Cardiac septum (tissue), 1 donor: ENCODE measurements around the gene ANKRD33B. TPM values are rescaled to one million over a fixed set of nuclear protein-coding genes. Genes with fewer than 3 reads are reported as not detected.
"Not testable (repeated sequence)": the region's sequence is repeated elsewhere in the genome, so short reads cannot be mapped to it uniquely, and the experiment has no call there.

Source experiments
- DNase-seq: peaks from one replicate; pipeline ENCODE4 v3.0.0-alpha.2; 2020; ENCODE audit warnings: low spot score
- intact Hi-C: fragments of 100-400 bp; cut with DNase I; formaldehyde crosslinking; loops from one replicate; pipeline ENCODE4 v1.14.0; 2022
- total RNA-seq: library from RNA; stranded (reverse); fragmentation: NEBNext Ultra II Directional; extraction: Animal tissue kit (Norgen Biotek cat#: 25700); gene quantifications from one replicate; pipeline ENCODE4 v1.2.1, GENCODE V29; 2021
- donor health status: DM: no; HTN: no; CAD: no.

ANKRD33B gene
- total RNA-seq, 1 donor from 2014 or later: 15.2 TPM

- no peak for DNase-seq
- intact Hi-C loops: no loop called here
Measured at GRCh38 chr5:10663489-10664179, 99.8 kb downstream of the ANKRD33B start.

- DNase-seq, intact Hi-C loops: not testable (repeated sequence)
Measured at GRCh38 chr5:10664180-10664769, 100.4 kb downstream of the ANKRD33B start.

GRCh38 chr5:10665799-10666198 is 101.9 kb downstream of the ANKRD33B start:
- DNase-seq: no peak
- intact Hi-C loops: no loop called here

GRCh38 chr5:10666531-10667299 is 102.8 kb downstream of the ANKRD33B start:
- intact Hi-C loops: no loop called here
- no peak for DNase-seq

- DNase-seq: no peak
- intact Hi-C loops: no loop called here
Measured at GRCh38 chr5:10667431-10668057, 103.7 kb downstream of the ANKRD33B start.

- intact Hi-C loops: no loop called here
- no peak for DNase-seq
Measured at GRCh38 chr5:10668697-10669096, 104.8 kb downstream of the ANKRD33B start.

GRCh38 chr5:10669983-10670382 is 106.1 kb downstream of the ANKRD33B start:
- no peak for DNase-seq
- intact Hi-C loops: no loop called here

GRCh38 chr5:10671041-10672008 is 107.5 kb downstream of the ANKRD33B start:
- no peak for DNase-seq
- intact Hi-C loops: no loop called here

- intact Hi-C loops: no loop called here
Measured at GRCh38 chr5:10672146-10673016, 108.5 kb downstream of the ANKRD33B start.

GRCh38 chr5:10673017-10673389 is 109.1 kb downstream of the ANKRD33B start:
- DNase-seq: no peak
- intact Hi-C loops: no loop called here

More at GRCh38 chr5:10672146-10673016, 108.5 kb downstream of the ANKRD33B start:
- DNase-seq: no peak

- no peak for DNase-seq
- intact Hi-C loops: no loop called here
Measured at GRCh38 chr5:10673407-10673806, 109.5 kb downstream of the ANKRD33B start.

GRCh38 chr5:10674096-10674495 is 110.2 kb downstream of the ANKRD33B start:
- intact Hi-C loops: no loop called here

GRCh38 chr5:10674582-10674981 is 110.7 kb downstream of the ANKRD33B start:
- intact Hi-C loops: no loop called here
- no peak for DNase-seq

More at GRCh38 chr5:10674096-10674495, 110.2 kb downstream of the ANKRD33B start:
- no peak for DNase-seq

- intact Hi-C loops: no loop called here
- no peak for DNase-seq
Measured at GRCh38 chr5:10675177-10675700, 111.4 kb downstream of the ANKRD33B start.

- intact Hi-C loops: no loop called here
- DNase-seq: no peak
Measured at GRCh38 chr5:10676224-10676623, 112.4 kb downstream of the ANKRD33B start.

- DNase-seq: no peak
- intact Hi-C loops: no loop called here
Measured at GRCh38 chr5:10676946-10677345, 113.1 kb downstream of the ANKRD33B start.

GRCh38 chr5:10677533-10677932 is 113.7 kb downstream of the ANKRD33B start:
- intact Hi-C loops: no loop called here
- DNase-seq: no peak

- intact Hi-C loops: no loop called here
- no peak for DNase-seq
Measured at GRCh38 chr5:10678244-10678643, 114.4 kb downstream of the ANKRD33B start.
